Progenitor cell of endocrine pancreas (in vitro differentiated cells): Measurements from ENCODE around the gene PCSK7. TPM values are rescaled to one million over a fixed set of nuclear protein-coding genes. Genes with fewer than 3 reads are reported as not detected.
A peak's percentile ranks its signal among the peaks of the same experiment; 100 is the strongest.

Source experiments
- DNase-seq: peaks from one replicate; pipeline ENCODE4 v3.0.0; 2021; ENCODE audit warnings: low spot score; ENCODE audit not compliant: unreplicated experiment
- H3K27ac Mint-ChIP-seq: 2 replicates; pipeline ENCODE4 v1.8.0; 2021; ENCODE audit warnings: mild to moderate bottlenecking, moderate library complexity, mixed read lengths
- H3K27me3 Mint-ChIP-seq: 2 replicates; pipeline ENCODE4 v1.8.0; 2021; ENCODE audit warnings: mixed read lengths
- H3K36me3 Mint-ChIP-seq: 2 replicates; pipeline ENCODE4 v1.8.0; 2022; ENCODE audit warnings: mixed read lengths; ENCODE audit not compliant: insufficient read depth
- H3K4me1 Mint-ChIP-seq: 2 replicates; pipeline ENCODE4 v1.8.0; 2021; ENCODE audit warnings: low read depth, mixed read lengths
- H3K4me3 Mint-ChIP-seq: 2 replicates; pipeline ENCODE4 v1.8.0; 2021; ENCODE audit warnings: low read depth, mild to moderate bottlenecking, moderate library complexity, mixed read lengths
- H3K9me3 Mint-ChIP-seq: 2 replicates; pipeline ENCODE4 v1.8.0; 2021; ENCODE audit warnings: low read depth, mixed read lengths
- total RNA-seq: library from RNA; stranded (reverse); gene quantifications from 2 replicates; pipeline ENCODE4 v1.2.1, GENCODE V29; 2021
- TF ChIP-seq, protein P1 (sequence below): fragments of 200-600 bp; sonication (generic); IDR thresholded peaks from one replicate; pipeline ENCODE4 v1.5.0; 2021; ENCODE audit warnings: antibody characterized with exemption, mild to moderate bottlenecking; ENCODE audit not compliant: unreplicated experiment

The PCSK7 gene
- total RNA-seq, 1 donor from 2014 or later, result 62.3 TPM

DNA sequence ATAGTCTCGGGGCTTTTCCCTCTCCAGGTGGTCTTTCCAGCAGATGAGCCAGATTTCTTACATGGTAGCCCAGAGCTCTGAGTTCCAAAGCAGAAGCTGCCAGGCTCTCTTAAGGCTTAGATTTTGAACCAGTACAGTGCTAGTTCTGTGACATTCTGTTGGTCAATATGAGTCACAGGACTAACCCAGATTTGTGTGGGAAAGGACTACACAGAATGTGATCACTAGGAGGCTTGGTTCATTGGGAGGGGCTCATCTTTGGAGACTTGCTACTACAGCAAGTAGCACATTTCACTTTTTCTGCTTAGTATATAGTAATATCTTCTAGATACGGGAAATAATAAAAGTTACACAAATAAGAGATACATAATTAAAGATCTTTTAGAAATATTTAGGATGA lies 24.7 kb upstream of the PCSK7 start:
- Mint-ChIP-seq H3K27me3 (no peaks in the 10 kb centered on the region), H3K36me3 (peaks cover 26% of the 10 kb centered on the region), H3K27ac (no peak overlapping the region), H3K9me3 (no peaks in the 10 kb centered on the region), H3K4me1 (no peaks in the 10 kb centered on the region), H3K4me3 (no peak overlapping the region)
- TF ChIP-seq, protein P1, sequence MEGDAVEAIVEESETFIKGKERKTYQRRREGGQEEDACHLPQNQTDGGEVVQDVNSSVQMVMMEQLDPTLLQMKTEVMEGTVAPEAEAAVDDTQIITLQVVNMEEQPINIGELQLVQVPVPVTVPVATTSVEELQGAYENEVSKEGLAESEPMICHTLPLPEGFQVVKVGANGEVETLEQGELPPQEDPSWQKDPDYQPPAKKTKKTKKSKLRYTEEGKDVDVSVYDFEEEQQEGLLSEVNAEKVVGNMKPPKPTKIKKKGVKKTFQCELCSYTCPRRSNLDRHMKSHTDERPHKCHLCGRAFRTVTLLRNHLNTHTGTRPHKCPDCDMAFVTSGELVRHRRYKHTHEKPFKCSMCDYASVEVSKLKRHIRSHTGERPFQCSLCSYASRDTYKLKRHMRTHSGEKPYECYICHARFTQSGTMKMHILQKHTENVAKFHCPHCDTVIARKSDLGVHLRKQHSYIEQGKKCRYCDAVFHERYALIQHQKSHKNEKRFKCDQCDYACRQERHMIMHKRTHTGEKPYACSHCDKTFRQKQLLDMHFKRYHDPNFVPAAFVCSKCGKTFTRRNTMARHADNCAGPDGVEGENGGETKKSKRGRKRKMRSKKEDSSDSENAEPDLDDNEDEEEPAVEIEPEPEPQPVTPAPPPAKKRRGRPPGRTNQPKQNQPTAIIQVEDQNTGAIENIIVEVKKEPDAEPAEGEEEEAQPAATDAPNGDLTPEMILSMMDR, result no peak
- no peak for DNase-seq

DNA sequence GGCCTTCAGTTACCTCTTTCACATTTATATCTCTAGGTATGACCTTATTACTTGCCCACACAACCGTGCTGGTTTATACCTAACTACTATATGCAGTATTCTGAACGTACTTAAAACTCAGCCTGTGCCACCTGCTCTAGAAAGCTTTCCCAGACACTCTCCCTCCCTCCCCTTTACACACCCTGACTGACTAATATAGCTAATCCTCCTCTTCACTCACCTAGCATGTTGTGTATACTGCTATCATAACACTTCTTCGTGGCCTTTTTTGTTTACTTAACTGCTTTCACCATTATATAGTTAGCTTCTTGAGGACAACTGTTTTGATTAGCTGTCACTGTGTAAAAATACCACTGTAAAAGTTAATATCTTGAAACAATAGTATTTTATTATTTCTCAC lies 24.1 kb upstream of the PCSK7 start:
- no peaks in the 10 kb centered on the region for H3K27me3 Mint-ChIP-seq
- peaks cover 27% of the 10 kb centered on the region for H3K36me3 Mint-ChIP-seq
- no peak for DNase-seq
- TF ChIP-seq, protein P1, result no peak
- no peaks in the 10 kb centered on the region for H3K4me1 Mint-ChIP-seq
- no peaks in the 10 kb centered on the region for H3K9me3 Mint-ChIP-seq
- H3K4me3 Mint-ChIP-seq, result no peak overlapping the region
- no peak overlapping the region for H3K27ac Mint-ChIP-seq

DNA sequence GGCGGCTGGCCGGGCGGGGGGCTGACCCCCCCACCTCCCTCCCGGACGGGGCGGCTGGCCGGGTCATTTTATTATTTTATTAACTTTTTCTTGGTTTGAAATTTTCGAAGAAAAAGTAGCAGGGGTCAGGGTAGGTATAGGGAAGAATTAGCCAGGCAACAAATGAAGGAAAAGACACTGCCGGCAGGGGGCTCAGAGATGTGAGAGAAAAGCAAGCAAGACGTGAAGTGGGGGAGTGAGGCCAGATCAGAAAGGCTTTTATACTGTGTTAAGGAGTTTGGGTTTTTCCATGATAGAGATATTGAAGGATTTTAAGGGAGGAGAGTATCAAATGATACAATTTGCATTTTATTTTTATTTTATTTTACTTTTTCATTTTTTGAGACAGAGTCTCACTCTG lies 19.6 kb upstream of the PCSK7 start:
- Mint-ChIP-seq H3K4me1 (no peaks in the 10 kb centered on the region), H3K27me3 (no peaks in the 10 kb centered on the region), H3K9me3 (no peaks in the 10 kb centered on the region), H3K27ac (peak overlapping the region; percentile 87), H3K36me3 (peaks cover 35% of the 10 kb centered on the region), H3K4me3 (no peak overlapping the region)
- TF ChIP-seq, protein P1, result no peak
- no peak for DNase-seq

GRCh38 chr11:117249571-117249970 lies 17.7 kb upstream of the PCSK7 start:
- TF ChIP-seq, protein P1, result no peak
- Mint-ChIP-seq H3K4me1 (no peaks in the 10 kb centered on the region), H3K4me3 (no peak overlapping the region), H3K27me3 (no peaks in the 10 kb centered on the region), H3K36me3 (peaks cover 37% of the 10 kb centered on the region), H3K9me3 (no peaks in the 10 kb centered on the region), H3K27ac (peak overlapping the region; percentile 16)
- DNase-seq, result no peak

GRCh38 chr11:117248341-117248740 lies 16.5 kb upstream of the PCSK7 start:
- TF ChIP-seq, protein P1, result no peak
- no peaks in the 10 kb centered on the region for H3K9me3 Mint-ChIP-seq
- H3K36me3 Mint-ChIP-seq, result peaks cover 37% of the 10 kb centered on the region
- DNase-seq, result no peak
- no peaks in the 10 kb centered on the region for H3K27me3 Mint-ChIP-seq
- H3K4me3 Mint-ChIP-seq, result no peak overlapping the region
- no peak overlapping the region for H3K27ac Mint-ChIP-seq
- H3K4me1 Mint-ChIP-seq, result no peaks in the 10 kb centered on the region

DNA sequence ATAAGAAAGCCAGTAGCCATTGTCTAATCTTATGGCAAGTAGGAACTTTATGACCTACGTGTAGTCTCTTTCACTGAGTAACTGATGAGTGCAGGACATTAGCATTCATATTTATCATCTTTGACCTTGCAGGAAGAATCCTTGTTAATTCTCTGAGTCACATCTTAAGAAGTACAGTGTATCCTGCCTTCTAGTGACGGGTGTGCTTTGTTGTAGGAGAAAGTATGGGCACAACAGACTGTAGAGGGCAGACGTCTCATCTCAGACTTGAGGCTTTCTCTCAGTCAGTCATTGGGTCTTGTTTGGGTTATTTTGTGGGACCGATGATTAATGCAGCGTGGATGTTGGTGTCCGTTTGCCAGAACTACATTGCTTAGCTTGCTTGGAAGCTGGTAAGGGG lies 7.4 kb upstream of the PCSK7 start:
- Mint-ChIP-seq H3K4me1 (no peaks in the 10 kb centered on the region), H3K36me3 (peaks cover 18% of the 10 kb centered on the region), H3K27ac (peak overlapping the region; percentile 42), H3K9me3 (no peaks in the 10 kb centered on the region), H3K4me3 (no peak overlapping the region), H3K27me3 (no peaks in the 10 kb centered on the region)
- DNase-seq, result no peak
- TF ChIP-seq, protein P1, result no peak
